GM12872 (cell line): ENCODE data around the gene EPB41L5.

Experiments
- TF ChIP-seq, protein P1 (sequence below): IDR thresholded peaks from 3 replicates; pipeline ENCODE4 v1.5.1; 2011; ENCODE audit warnings: low read depth, mild to moderate bottlenecking, low read length, moderate library complexity; ENCODE audit not compliant: insufficient read depth

Gene EPB41L5

DNA sequence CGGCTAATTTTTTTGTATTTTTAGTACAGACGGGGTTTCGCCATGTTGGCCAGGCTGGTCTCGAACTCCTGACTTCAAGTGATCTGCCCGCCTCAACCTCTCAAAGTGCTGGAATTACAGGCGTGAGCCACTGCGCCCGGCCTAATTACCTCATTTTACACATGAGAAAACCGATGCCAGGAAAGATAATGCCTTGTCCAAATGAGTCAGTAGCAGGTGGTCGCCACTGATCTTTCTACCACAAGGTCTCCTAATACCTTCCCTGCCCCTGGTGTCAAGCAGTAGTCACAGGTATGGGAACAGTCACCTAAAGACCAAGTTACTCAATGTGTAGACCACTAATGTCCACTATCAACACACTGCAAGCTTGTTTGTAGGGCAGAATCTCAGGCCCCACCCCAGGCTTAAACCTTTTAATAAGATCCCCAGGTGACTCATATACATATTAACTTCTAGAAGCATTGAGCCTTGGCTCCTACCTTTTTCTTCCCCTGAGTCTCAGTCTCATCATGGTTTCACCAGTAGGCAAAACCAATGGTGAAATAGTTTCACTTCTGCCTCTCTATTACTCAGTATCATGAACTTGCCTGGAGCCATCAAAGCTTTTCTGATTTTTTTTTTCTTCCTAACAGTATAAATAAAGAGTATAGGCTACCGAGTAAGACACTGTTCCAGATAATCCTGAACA lies 6.9 kb upstream of the EPB41L5 start:
- TF ChIP-seq, protein P1, sequence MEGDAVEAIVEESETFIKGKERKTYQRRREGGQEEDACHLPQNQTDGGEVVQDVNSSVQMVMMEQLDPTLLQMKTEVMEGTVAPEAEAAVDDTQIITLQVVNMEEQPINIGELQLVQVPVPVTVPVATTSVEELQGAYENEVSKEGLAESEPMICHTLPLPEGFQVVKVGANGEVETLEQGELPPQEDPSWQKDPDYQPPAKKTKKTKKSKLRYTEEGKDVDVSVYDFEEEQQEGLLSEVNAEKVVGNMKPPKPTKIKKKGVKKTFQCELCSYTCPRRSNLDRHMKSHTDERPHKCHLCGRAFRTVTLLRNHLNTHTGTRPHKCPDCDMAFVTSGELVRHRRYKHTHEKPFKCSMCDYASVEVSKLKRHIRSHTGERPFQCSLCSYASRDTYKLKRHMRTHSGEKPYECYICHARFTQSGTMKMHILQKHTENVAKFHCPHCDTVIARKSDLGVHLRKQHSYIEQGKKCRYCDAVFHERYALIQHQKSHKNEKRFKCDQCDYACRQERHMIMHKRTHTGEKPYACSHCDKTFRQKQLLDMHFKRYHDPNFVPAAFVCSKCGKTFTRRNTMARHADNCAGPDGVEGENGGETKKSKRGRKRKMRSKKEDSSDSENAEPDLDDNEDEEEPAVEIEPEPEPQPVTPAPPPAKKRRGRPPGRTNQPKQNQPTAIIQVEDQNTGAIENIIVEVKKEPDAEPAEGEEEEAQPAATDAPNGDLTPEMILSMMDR: no peak; the same call in 2 of the 3 replicates

DNA sequence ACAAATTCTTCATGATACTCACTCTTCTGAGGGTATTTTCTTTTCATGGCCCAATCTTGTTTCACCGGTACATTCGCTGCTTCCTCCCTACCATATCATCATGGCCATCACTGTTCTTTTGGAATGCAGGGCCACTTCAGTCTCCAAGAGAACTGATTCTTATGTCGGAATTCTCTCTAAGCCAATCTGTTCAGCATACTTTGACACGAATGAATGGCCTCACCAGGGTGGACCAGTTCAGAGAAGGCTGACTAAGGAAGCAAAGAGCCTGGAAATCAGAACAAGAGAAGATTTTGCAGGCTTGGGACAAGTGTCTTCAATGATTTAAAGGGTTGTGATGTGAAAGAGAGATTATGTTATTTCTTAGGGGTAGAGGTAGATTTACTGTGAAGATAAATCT lies 5.0 kb upstream of the EPB41L5 start:
- TF ChIP-seq, protein P1: no peak

GRCh38 chr2:120012363-120012762 lies 514 bp upstream of the EPB41L5 start:
- TF ChIP-seq, protein P1: no peak

- TF ChIP-seq, protein P1: no peak
Observed at GRCh38 chr2:120013597-120014223, 833 bp downstream of the EPB41L5 start.

DNA sequence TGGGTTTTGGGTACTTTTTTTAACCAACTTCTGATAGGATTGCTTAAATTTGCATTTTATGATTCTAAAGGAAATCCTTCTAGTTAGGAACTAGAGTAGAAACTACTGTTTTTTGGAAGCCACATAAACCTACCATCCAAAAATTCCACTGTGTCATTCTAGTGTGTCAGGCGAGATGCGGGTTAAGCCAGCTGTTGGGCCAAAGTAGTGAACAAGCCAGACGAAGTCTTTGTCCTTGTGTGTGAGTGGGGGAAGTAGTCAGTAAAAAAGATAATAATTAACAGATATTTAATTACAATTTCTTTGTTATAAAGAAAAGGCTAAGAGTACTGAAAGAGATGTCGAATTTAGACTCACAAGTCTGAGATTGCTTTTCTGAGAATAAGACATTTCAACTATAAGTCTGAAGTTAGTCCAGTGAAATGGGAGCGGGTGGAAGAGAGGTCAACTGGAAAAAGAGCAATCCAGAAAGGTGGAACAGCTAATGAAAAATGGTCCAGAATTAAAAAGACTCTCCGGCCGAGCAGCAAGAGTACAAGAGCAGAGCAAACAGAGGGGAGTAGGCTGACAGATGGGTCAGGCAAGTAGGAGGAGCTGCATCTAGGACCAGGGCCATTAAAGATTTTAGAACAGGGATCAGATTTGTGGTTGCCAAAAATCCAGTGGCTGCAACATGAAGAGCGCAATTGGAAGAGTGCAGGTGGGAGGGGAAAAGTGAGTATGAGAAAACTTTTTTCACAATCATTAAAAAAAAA lies 1.5 kb downstream of the EPB41L5 start:
- TF ChIP-seq, protein P1: no peak

DNA sequence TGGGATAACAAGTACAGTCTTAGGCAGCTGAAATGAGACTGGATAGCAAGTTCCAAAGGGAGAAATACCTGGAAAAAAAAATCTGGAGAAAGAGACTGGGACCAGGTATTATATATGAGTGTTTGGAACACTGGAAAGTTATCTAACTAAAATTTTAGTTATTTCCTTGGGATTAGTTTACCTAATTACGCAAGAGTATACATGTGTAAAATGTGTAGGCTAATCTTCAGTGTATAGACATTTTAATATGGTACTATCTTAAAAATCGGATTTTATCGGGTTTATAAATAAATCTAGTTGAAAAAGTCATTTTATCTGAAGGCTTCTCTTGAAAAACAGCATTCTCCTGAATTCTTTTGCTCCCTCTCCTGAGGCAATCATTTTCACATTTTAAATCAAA lies 3.9 kb downstream of the EPB41L5 start:
- TF ChIP-seq, protein P1: no peak

GRCh38 chr2:120017201-120017600 lies 4.3 kb downstream of the EPB41L5 start:
- TF ChIP-seq, protein P1: no peak
